Measurements from ENCODE around the gene FLYWCH1. TPM values are rescaled to one million over a fixed set of nuclear protein-coding genes. Genes with fewer than 3 reads are reported as not detected.

FLYWCH1 gene
- total RNA-seq, 1 experiment from 2014 or later = 23.3 TPM

DNA sequence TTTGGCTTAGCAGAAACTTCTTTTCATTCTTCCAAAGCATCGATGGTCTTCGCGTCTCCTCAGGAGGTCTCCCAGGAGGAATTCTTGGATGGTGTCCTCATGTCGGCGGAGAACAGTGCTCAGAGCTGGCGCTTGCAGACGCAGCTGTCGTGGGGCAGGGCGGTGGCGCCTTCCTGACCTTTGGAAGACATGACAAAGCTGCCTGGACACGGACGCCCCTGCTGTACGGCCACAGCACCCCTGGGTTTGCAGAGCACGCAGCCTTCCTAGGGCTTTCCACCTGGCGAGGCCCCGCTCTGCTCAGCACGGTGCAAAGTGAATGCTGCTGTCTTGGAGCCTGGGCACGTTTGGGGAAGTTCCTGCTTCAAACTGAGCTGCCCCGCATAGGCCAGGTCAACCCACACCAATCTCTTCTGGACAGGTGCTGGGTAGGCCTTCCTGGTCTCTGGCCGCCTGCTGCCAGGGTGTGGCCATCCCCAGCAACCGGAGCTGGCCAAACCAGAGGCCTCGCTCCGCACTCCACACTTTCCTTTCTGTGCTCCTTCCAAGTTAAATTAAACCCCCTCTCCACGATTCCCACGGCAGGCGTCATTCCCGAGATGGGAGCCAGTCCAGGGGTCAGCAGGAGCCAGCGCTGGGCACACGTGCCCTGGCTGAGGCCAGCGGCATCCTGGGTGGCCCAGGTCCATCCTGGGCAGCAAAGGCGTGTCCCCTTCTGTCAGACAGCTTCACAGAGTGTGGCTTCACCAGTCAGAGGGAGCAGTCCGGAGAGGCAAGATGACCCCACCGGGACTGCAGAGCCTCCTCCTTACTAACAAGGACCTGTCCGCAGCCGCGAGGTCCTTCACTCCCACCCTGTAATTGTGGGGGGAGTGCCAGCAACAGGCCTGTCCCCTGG is 37.3 kb downstream of the FLYWCH1 start:
- Mint-ChIP-seq H3K4me1 (ENCODE audit: low read depth, unreplicated experiment) (no peaks in the 10 kb centered on the region), H3K27me3 (ENCODE audit: insufficient read depth, unreplicated experiment) (no peaks in the 10 kb centered on the region), H3K9me3 (ENCODE audit: unreplicated experiment) (no peaks in the 10 kb centered on the region), H3K36me3 (ENCODE audit: insufficient read depth, unreplicated experiment) (peaks cover 6% of the 10 kb centered on the region), H3K4me3 (ENCODE audit: unreplicated experiment) (no peak overlapping the region), H3K27ac (ENCODE audit: unreplicated experiment) (no peak overlapping the region)
- ChIA-PET POLR2A (no interaction called here), CTCF (no interaction called here)
- no peaks in the 10 kb centered on the region for H3K36me3 ChIP-seq (ENCODE audit: control insufficient read depth, insufficient read depth, low read length)
- no peaks in the 10 kb centered on the region for H3K27me3 ChIP-seq (replicated peaks; ENCODE audit: control insufficient read depth, insufficient read depth, low read length)
- H3K9me3 ChIP-seq = no peaks in the 10 kb centered on the region
- DNase-seq = no peak
- no peaks in the 10 kb centered on the region for H3K4me1 ChIP-seq
- intact Hi-C loops (cut with micrococcal nuclease; ENCODE audit: unreplicated experiment) = no loop called here
- TF ChIP-seq, protein P1, sequence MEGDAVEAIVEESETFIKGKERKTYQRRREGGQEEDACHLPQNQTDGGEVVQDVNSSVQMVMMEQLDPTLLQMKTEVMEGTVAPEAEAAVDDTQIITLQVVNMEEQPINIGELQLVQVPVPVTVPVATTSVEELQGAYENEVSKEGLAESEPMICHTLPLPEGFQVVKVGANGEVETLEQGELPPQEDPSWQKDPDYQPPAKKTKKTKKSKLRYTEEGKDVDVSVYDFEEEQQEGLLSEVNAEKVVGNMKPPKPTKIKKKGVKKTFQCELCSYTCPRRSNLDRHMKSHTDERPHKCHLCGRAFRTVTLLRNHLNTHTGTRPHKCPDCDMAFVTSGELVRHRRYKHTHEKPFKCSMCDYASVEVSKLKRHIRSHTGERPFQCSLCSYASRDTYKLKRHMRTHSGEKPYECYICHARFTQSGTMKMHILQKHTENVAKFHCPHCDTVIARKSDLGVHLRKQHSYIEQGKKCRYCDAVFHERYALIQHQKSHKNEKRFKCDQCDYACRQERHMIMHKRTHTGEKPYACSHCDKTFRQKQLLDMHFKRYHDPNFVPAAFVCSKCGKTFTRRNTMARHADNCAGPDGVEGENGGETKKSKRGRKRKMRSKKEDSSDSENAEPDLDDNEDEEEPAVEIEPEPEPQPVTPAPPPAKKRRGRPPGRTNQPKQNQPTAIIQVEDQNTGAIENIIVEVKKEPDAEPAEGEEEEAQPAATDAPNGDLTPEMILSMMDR (IDR thresholded peaks at IDR 0.05; ENCODE audit: insufficient read depth in 1 of 2, low read depth in 1 of 2, low read length in 1 of 2, severe bottlenecking in 1 of 2, unreplicated experiment in 1 of 2) = no peak
- BruUV-seq (replicated peaks) = no TSS peak
- H3K4me3 ChIP-seq (ENCODE audit: low read depth, low read length) = no peak overlapping the region

DNA sequence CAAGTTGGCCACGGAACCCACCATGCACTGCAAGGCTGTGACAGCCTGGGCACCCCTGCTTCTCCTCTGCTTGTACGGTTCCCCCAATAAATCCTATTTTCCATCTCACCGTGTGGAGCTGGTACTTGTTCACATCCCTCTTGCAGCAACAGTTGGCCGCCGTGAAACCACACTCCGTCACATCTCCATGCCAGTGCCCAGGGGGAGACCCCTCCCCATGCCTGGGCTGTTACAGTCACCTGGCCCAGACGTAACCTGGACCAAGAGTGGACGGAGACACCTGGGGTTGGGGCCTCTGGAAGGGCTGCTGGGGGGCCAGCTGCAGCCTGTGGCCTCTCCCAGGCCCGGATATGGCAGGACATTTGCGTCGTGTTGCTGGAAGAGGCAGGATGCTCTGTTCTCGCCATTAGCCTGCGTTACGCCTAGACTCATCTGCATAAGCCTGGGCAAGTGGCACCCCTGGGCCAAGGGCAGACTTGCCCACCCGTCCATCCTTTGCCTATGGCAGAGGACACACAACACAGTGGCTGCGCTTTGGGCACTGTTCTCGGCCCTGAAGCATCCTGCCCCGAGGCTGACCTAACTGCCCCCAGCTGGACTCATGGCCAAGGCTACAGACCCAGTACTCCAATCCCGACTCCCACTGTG is 38.1 kb downstream of the FLYWCH1 start:
- Mint-ChIP-seq H3K4me1 (ENCODE audit: low read depth, unreplicated experiment) (no peaks in the 10 kb centered on the region), H3K4me3 (ENCODE audit: unreplicated experiment) (no peak overlapping the region), H3K36me3 (ENCODE audit: insufficient read depth, unreplicated experiment) (peaks cover 6% of the 10 kb centered on the region), H3K27ac (ENCODE audit: unreplicated experiment) (no peak overlapping the region), H3K27me3 (ENCODE audit: insufficient read depth, unreplicated experiment) (no peaks in the 10 kb centered on the region), H3K9me3 (ENCODE audit: unreplicated experiment) (no peaks in the 10 kb centered on the region)
- Histone ChIP-seq H3K9me3 (no peaks in the 10 kb centered on the region), H3K4me3 (ENCODE audit: low read depth, low read length) (no peak overlapping the region), H3K27me3 (replicated peaks; ENCODE audit: control insufficient read depth, insufficient read depth, low read length) (no peaks in the 10 kb centered on the region), H3K4me1 (no peaks in the 10 kb centered on the region), H3K36me3 (ENCODE audit: control insufficient read depth, insufficient read depth, low read length) (no peaks in the 10 kb centered on the region)
- CTCF ChIA-PET = no interaction called here
- intact Hi-C loops (cut with micrococcal nuclease; ENCODE audit: unreplicated experiment) = no loop called here
- POLR2A ChIA-PET = no interaction called here
- TF ChIP-seq, protein P1 (IDR thresholded peaks at IDR 0.05; ENCODE audit: insufficient read depth in 1 of 2, low read depth in 1 of 2, low read length in 1 of 2, severe bottlenecking in 1 of 2, unreplicated experiment in 1 of 2) = no peak
- DNase-seq = no peak
- no TSS peak for BruUV-seq (replicated peaks)

DNA sequence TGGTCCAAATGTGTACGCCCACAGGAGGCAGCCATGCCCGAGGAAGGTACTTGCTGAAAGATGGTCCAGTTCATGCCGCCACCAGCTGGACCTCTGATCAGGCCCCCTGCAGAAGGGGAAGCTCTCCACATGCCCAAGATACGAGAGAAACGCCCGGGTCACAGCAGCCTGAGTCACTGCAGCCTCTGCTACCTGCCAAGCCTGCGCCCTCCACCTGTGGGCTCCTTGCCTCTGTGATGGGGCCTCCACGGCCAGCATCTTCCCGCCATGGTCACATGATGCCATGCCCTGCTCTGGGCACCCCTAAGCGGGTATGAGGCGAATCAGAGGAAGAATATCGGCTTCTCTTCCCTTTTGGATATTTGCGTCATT is 38.6 kb downstream of the FLYWCH1 start:
- H3K4me1 ChIP-seq = no peaks in the 10 kb centered on the region
- no peaks in the 10 kb centered on the region for H3K27me3 ChIP-seq (replicated peaks; ENCODE audit: control insufficient read depth, insufficient read depth, low read length)
- peaks cover 6% of the 10 kb centered on the region for H3K36me3 Mint-ChIP-seq (ENCODE audit: insufficient read depth, unreplicated experiment)
- H3K36me3 ChIP-seq (ENCODE audit: control insufficient read depth, insufficient read depth, low read length) = no peaks in the 10 kb centered on the region
- H3K4me3 Mint-ChIP-seq (ENCODE audit: unreplicated experiment) = no peak overlapping the region
- intact Hi-C loops (cut with micrococcal nuclease; ENCODE audit: unreplicated experiment) = no loop called here
- H3K4me3 ChIP-seq (ENCODE audit: low read depth, low read length) = no peak overlapping the region
- no peak overlapping the region for H3K27ac Mint-ChIP-seq (ENCODE audit: unreplicated experiment)
- H3K9me3 Mint-ChIP-seq (ENCODE audit: unreplicated experiment) = no peaks in the 10 kb centered on the region
- no TSS peak for BruUV-seq (replicated peaks)
- no peak for DNase-seq
- POLR2A ChIA-PET = no interaction called here
- CTCF ChIA-PET = interaction anchor here (0.7 kb wide), 1 partner anchor 11 kb away, joined by 3 read pairs; no protein-coding TSS in a partner anchor
- H3K4me1 Mint-ChIP-seq (ENCODE audit: low read depth, unreplicated experiment) = no peaks in the 10 kb centered on the region
- H3K27me3 Mint-ChIP-seq (ENCODE audit: insufficient read depth, unreplicated experiment) = no peaks in the 10 kb centered on the region
- TF ChIP-seq, protein P1 (IDR thresholded peaks at IDR 0.05; ENCODE audit: insufficient read depth in 1 of 2, low read depth in 1 of 2, low read length in 1 of 2, severe bottlenecking in 1 of 2, unreplicated experiment in 1 of 2) = no peak
- no peaks in the 10 kb centered on the region for H3K9me3 ChIP-seq

All from Caco-2 (cell line).